Stimulated activated CD4-positive, alpha-beta T cell treated with anti-CD3 and anti-CD28 coated beads, Interleukin-12 subunit alpha, Interleukin-12 subunit beta, amount 100 ng/mL, for 24 hours (primary cell): ENCODE measurements around the gene IRX2.

Source experiments
- DNase-seq, 2 experiments: peaks; one replicate each; pipeline ENCODE4 v3.0.0-alpha.2; 2020; ENCODE audit warnings: low read depth in 2 of 2

IRX2 gene

GRCh38 chr5:2741956-2742355 lies 9.5 kb downstream of the IRX2 start:
- DNase-seq = no peak

DNA sequence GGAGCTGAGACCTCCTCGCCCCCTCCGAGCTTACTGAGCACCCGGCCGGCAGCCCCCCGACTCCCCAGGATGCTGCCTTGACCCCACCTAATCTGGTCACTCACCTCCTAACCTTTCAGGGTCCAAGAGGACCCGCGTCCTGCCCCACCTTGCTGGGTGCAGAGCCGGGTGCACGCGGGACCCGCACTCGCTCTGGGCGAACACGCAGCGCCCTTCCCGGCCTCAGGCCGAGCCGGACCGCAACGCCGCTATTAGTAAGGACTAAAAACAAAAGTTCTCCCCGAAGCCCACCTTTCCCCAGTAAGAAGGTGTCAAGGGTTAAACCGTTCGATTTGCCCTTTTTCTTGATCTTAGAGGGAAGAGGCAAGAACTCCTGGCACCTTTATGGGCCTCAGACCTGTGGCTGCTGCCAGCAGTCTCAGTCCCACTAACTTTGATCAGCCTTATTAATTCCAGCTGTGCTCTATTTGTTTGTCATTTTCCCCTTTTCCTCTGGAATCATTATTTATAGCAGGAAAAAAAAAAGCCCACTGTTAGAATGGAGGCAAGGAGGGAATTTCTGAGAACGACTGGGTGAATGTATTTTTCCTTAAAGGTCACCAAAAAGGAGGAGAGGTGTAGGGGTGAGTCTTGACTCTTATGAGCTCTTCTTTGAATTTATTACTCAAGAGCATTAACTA lies 10.5 kb downstream of the IRX2 start:
- DNase-seq = no peak

GRCh38 chr5:2740051-2740875 lies 11.2 kb downstream of the IRX2 start:
- DNase-seq = no peak

- DNase-seq = no peak
Observed at GRCh38 chr5:2739360-2740050, 12.0 kb downstream of the IRX2 start.

DNA sequence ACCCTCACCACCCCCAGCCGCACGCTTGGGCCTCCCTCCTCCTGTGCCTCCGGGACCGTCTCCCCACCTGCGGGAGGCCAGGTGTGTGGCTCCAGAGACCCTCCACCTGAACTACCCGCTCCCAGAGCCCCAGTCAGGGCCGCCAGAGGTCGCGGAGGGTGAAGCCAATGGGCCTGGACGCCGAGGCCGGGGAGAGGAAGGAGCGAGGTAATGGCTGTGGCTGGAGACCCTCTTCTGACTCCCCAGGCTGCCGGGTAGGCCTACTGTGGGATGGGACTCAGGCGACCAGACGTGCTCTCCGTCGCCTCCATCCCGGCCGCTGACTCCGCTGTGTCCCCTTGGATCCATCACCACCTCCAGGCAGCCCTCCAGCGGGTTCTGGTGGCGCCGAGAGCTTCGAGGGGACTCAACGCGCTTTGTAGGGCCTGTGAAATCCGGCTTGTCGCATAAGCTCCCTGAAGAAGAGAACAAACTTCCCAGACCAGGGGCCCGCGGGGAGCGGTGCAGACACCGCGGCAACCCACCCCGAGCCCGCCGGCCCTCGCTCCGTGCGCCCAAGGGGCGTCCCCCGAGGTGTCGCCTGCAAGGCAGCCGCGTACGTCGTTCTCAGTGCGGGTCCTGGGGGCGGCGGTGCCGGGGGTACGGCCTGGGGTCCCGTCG lies 12.6 kb downstream of the IRX2 start:
- DNase-seq = no peak

- DNase-seq = no peak
Observed at GRCh38 chr5:2738156-2738699, 13.2 kb downstream of the IRX2 start.

DNA sequence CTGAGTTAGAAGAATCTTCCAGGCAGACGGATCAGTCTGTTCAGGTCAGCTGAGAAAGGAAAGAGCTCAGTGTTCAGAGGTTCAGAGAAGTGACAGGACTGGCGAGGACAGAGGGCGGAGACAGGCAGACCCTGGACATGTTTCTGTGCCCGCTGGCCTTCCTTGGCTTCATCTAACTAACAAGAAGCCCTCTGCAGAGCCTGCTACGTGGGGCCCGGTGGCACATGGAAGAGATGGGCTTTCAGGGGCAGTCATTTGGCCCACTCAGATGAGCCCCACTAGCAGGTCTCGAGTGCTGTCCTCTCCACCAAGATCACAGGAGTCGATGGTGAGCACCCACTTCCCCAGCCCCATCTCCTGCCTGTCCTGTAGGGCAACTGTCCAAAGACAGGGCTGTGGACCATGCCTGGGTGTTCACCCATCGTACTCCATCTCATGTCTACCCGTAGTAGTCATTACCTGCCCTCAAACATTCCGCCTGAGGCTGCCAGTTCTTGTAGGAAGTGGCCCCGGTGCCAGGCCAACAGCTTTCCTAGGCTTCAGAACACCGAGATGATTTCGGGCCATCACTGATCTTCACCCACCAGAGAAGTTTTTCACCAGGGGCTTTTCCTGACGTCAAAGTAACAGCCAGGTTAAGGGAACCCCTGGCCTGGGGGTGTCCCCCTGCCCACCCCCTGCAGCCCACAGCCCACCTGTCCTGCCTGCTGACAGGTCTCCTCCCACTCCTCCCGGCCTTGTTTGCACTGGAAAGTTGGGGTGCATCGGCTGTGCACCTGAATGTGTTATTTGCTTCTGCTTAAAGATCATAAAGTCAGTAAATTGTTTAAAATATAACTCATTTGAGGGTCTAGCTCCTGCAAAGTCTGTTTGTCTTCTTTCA lies 14.0 kb downstream of the IRX2 start:
- DNase-seq = no peak

DNA sequence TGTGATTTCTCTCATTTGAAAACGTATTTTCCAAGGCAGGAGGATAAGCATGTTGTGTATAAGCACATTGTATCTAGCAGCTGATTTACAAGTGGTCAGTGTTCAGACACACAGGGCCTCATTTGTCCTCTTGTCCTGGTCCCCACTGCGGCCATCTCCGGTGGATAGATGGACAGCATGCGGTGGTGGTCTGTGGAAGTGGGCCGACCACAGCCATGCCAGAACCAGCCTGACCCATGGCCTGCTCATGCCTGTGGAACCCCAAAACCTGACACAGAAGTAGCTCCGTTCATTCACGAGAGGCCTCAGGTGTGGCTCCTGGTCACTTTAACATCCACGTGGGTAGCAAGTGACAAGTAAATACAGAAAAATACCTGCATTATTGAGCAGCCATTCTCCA lies 14.6 kb downstream of the IRX2 start:
- DNase-seq = no peak

GRCh38 chr5:2735996-2736395 lies 15.5 kb downstream of the IRX2 start:
- DNase-seq = no peak

- no peak for DNase-seq
Observed at GRCh38 chr5:2732850-2733249, 18.6 kb downstream of the IRX2 start.

DNA sequence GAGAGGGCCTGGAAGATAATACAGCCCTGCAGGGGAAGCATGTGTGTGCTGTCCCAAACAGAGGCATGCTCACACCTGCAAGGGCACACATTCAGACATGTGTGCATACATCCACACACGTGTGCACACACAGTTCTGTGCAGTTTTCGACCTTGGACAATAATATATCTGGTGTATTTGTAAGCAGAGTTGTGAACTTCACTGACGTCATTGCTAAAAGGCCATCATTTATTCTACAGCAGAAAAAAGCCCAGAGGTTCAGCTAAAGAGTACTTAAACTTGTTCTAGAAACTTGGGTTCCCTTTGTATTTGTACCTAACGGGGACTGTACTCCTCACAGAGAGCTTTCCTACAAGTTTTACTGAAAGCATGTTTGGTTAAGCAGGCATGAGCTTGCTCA lies 19.5 kb downstream of the IRX2 start:
- DNase-seq = no peak

GRCh38 chr5:2729189-2729588 lies 22.3 kb downstream of the IRX2 start:
- DNase-seq = no peak

GRCh38 chr5:2727550-2727949 lies 23.9 kb downstream of the IRX2 start:
- no peak for DNase-seq

GRCh38 chr5:2725980-2726765 lies 25.3 kb downstream of the IRX2 start:
- DNase-seq = no peak

DNA sequence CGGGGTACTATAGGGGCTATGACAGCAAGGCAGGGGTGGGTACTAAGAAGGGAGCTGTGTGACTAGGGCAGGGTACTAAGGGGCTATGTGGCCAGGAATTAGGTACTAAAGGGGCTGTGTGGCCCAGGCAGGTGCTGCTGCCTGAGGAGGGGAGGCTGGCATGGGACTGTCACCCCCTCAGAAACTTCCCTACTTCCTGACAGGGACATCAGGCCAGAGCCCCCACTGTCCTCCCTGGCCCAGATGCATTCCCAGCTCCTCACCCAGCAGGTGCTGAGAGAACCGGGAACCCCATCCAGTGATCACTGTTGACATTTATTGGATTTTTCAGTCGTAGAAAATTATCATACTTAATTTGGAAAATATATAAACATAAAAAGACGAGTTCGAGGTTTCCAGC lies 26.6 kb downstream of the IRX2 start:
- no peak for DNase-seq

GRCh38 chr5:2724031-2724581 lies 27.4 kb downstream of the IRX2 start:
- no peak for DNase-seq

GRCh38 chr5:2722901-2723300 lies 28.6 kb downstream of the IRX2 start:
- DNase-seq = no peak

DNA sequence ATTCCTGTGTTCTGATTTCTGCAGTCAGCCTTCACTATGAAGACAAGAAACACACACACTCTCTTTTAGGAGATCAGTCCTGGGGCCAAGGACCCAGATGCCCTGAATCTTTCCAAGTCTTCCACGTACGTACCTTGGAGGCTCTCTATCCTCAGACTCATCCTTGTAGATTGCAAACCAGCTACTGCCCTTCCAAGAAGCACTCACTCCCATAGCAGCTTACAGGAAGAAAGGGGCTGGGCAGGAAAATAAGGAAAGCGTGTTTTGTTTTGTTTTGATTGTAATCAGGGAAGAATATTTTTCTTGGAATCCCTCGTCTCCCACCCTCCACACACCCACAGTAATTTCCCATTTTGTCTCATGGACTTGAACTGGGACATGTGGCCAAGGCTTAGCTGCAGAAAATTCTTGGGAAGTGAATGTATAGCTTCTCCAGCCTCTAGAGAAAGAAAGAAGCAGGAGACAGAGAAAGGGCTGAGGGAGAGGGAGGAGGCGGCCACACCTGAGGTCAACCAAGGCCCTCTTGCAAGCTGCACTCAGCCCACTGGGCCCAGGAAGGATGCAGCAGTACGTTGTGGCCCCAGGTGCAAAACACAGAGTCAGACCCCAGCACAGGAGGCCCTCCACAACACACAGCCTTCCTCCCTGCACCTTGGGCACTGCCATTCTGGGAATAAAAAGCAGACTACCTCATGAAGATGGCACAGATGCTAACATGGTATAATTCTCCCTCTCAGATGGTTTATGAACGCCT lies 29.9 kb downstream of the IRX2 start:
- DNase-seq = no peak

DNA sequence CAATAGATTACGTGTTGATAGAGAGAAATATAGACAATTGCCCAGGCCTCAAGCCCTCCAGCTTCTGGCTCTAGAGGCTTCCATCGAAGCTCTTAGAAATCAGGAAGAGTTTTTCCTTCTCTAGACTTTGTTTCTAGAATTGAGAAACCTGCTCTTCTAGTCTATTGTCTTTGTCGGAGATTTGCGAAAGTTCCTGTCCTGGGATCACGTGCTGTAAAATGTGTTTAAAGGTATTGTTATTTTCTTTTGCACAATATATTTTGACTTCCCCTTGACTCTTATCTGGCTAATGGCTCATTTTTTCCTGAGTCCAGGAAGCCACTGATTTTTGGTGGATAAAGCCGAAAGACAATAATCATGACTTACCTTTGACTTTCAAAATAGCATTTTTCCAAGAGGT lies 32.1 kb downstream of the IRX2 start:
- DNase-seq = no peak
